C4-2B (cell line): Measurements from ENCODE around the gene SPG7.
"Not testable (repeated sequence)": the region's sequence is repeated elsewhere in the genome, so short reads cannot be mapped to it uniquely, and the experiment has no call there.

Source experiments
- H3K27ac ChIP-seq: fragments of 450-650 bp; 2 replicates; pipeline ENCODE4 v1.5.1; 2017
- ZFX ChIP-seq: fragments of 450-650 bp; IDR thresholded peaks from 2 replicates; pipeline ENCODE4 v1.6.1; 2017
- TF ChIP-seq, protein P1 (sequence below): fragments of 450-650 bp; conservative IDR thresholded peaks from 2 replicates; pipeline ENCODE4 v1.5.1; 2017; ENCODE audit warnings: mild to moderate bottlenecking

SPG7 gene

DNA sequence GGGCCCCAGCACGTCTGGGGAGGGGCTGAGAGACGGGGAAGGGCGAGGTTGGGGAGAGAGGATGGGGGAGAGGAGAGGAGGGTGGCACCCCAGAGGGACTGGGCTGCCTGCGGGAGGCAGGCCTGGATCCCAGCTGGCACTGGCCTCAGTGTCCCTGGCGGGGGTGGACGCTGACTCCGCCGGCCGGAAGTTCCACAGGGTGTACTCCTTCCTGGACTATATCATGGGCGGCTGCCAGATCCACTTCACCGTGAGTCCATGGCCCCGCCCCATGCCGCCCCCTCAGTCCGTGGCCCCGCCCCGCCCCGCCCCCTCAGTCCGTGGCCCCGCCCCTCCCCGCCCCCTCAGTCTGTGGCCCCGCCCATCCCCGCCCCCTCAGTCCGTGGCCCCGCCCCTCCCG is 78.7 kb downstream of the SPG7 start:
- TF ChIP-seq, protein P1, sequence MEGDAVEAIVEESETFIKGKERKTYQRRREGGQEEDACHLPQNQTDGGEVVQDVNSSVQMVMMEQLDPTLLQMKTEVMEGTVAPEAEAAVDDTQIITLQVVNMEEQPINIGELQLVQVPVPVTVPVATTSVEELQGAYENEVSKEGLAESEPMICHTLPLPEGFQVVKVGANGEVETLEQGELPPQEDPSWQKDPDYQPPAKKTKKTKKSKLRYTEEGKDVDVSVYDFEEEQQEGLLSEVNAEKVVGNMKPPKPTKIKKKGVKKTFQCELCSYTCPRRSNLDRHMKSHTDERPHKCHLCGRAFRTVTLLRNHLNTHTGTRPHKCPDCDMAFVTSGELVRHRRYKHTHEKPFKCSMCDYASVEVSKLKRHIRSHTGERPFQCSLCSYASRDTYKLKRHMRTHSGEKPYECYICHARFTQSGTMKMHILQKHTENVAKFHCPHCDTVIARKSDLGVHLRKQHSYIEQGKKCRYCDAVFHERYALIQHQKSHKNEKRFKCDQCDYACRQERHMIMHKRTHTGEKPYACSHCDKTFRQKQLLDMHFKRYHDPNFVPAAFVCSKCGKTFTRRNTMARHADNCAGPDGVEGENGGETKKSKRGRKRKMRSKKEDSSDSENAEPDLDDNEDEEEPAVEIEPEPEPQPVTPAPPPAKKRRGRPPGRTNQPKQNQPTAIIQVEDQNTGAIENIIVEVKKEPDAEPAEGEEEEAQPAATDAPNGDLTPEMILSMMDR, result no peak
- TF ChIP-seq ZFX, result no peak
- H3K27ac ChIP-seq, result no peak overlapping the region

DNA sequence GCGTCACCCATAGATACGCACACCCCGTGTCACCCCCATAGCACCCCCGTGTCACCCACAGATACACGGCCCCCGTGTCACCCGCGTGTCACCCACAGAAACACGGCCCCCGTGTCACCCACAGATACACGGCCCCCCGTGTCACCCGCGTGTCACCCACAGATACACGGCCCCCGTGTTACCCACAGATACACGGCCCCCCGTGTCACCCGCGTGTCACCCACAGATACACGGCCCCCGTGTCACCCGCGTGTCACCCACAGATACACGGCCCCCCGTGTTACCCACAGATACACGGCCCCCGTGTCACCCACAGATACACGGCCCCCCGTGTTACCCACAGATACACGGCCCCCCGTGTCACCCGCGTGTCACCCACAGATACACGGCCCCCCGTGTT is 79.5 kb downstream of the SPG7 start:
- not testable (repeated sequence) for H3K27ac ChIP-seq

DNA sequence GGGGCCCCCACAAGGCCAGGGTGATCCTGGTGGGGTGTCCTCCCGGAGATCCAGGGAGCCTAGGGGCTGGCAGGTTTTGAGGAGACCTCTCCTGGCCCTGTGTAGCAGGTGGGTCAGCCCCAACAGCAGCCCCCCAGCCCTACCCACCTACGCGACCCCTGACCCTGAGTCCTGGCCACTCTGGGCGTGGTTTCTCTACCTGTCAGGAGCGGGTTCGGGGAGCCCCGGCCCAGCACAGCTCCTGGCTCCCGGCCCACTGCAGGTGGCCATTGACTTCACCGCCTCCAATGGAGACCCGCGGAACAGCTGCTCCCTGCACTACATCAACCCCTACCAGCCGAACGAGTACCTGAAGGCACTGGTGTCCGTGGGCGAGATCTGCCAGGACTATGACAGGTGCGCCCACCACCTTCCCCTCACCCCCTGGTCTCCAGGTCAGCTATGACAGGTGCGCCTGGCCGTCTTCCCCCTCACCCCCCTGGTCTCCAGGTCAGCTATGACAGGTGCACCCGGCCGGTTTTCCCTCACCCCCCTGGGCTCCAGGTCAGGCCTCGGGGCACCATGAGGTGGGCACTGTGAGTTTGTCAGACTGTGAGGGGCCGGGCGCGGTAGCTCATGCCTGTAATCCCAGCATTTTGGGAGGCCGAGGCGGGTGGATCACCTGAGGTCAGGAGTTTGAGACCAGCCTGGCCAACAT is 80.4 kb downstream of the SPG7 start:
- H3K27ac ChIP-seq, result no peak overlapping the region

DNA sequence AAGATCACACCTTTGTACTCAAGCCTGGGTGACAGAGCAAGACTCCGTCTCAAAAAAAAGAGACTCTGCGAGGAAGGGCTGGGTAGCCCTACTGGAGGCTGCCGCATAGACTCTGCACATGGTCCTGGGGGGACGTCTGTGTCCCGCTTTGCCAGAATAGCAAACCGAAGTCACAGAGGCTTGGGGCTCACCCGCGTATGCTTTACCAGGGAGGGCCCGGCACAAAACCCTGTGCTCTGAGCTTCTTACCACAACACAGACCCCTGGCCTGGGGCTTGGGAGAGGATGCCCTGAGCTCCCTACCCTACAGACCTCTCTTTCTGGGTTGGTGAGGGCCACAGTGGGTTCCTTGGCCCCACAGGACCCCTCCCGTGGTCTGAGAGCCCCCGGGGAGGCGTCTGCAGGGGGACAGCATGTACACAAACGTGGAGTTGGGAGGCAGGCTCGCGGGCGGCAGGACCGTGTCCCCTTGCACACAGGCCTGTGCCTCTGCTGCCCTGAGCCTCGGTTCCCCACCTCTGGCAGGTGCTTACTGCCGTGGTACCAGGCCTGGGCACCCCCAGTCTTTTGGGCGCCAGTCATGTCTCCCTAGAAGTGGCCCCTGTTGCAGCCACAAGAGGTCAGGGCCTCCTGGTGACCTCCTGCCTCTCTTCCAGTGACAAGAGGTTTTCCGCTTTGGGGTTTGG is 81.2 kb downstream of the SPG7 start:
- no peak overlapping the region for H3K27ac ChIP-seq

More for the DNA sequence above, 80.4 kb downstream of the SPG7 start:
- TF ChIP-seq, protein P1, result no peak
- TF ChIP-seq ZFX, result no peak

DNA sequence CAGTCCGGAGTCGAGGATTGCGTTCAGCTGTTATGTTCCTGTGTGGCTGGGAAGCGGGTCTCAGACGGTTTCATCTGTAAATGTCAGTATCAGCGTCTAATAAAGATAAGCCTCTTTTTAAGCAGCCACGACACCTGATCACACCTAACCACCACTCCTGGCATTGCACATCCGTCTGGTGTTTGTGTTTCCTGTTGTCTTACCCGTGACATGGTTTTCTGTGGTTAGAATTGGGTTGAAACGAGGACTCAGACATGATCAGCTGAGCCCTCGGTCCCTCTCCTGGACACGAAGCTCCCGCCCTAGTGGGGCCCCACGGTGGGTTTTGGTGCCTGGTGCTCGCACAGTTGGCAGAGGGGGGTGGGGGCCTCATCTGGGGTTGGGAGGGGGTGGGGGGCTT is 85.6 kb downstream of the SPG7 start:
- H3K27ac ChIP-seq, result no peak overlapping the region
- TF ChIP-seq ZFX, result no peak
- TF ChIP-seq, protein P1, result no peak

More for the DNA sequence above, 81.2 kb downstream of the SPG7 start:
- TF ChIP-seq ZFX, result no peak
- TF ChIP-seq, protein P1, result no peak

DNA sequence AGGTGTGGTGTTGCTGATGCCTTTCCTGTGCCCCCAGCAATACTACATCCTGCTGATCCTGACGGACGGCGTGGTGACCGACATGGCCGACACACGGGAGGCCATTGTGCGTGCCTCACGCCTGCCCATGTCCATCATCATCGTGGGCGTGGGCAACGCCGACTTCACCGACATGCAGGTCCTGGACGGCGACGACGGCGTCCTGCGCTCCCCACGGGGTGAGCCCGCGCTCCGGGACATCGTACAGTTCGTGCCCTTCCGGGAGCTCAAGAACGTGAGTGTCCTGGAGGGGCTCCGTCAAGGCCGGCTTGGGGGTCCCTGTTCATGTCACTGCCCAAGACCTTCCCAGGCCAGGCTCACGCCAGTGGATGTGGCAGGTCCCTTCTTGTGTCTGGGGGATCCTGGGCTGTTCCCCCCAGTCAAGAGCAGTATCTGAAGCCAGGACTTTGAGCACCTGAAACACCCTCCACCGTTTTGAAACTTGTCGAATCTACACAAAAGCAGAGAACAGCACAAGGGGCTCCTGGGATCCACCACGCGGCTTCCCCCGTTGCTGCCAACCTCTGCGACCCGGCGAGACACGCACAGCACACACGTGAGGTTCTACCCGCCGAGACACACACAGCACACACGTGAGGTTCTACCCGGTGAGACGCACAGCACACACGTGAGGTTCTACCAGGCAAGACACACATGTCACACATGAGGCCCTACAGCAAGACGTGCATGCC is 87.3 kb downstream of the SPG7 start:
- no peak for TF ChIP-seq ZFX
- TF ChIP-seq, protein P1, result no peak
- H3K27ac ChIP-seq, result no peak overlapping the region

DNA sequence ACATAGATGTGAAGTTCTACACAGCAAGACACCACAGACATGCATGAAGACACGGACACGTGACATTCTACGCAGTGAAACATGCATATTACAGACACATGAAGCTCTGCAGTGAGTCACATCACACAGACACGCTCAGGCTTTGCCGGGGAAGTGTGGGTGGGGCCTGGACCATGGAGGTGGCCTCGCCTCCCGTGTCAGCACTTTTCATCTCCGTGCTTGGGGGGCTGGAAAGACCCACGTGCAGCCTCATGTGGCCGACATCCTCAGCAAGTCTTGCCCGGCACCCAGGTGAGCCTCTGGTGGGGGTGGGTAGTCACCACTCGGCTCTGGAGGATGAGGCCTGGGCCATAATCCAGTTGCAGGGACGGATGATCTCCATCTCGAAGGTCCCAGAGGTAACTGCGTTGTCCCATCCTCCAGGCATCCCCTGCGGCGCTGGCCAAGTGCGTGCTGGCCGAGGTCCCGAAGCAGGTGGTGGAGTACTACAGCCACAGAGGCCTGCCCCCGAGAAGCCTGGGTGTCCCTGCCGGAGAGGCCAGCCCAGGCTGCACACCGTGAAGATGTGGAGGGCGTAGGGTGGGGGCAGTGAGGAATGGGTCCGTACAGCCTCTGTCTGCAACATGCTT is 88.0 kb downstream of the SPG7 start:
- no peak overlapping the region for H3K27ac ChIP-seq
- TF ChIP-seq, protein P1, result no peak
- no peak for TF ChIP-seq ZFX
